HepG2 (cell line): ENCODE results near the gene PTCD2.

Source experiments
- CBX2 ChIP-seq, 2 experiments: fragments of 200-600 bp in 1 of 2; sonication (generic); formaldehyde crosslinking in 1 of 2; IDR thresholded peaks; 2 replicates each; pipeline versions ENCODE4 v1.7.0 to v1.8.1; 2018 to 2022; ENCODE audit warnings: low read depth in 2 of 2, low read length in 1 of 2, mild to moderate bottlenecking in 1 of 2, missing genetic modification reagents in 1 of 2
- CREB1 ChIP-seq, 2 experiments: fragments of 450-650 bp in 1 of 2; IDR thresholded peaks; 2 replicates each; pipeline ENCODE4 v1.6.1; 2016 to 2017; ENCODE audit warnings: control low read depth in 1 of 2, mild to moderate bottlenecking in 1 of 2, missing compliant biosample characterization in 1 of 2, missing genetic modification characterization in 1 of 2
- ETV6 ChIP-seq: sonication (generic); formaldehyde crosslinking; conservative IDR thresholded peaks from 2 replicates; pipeline ENCODE4 v1.4.0; 2020; ENCODE audit warnings: missing genetic modification reagents
- FOSL1 ChIP-seq: sonication (generic); formaldehyde crosslinking; IDR thresholded peaks from 2 replicates; pipeline ENCODE4 v1.9.0; 2021; ENCODE audit warnings: missing genetic modification reagents, borderline replicate concordance
- HCFC1 ChIP-seq: fragments of 150-350 bp; IDR thresholded peaks from 2 replicates; pipeline ENCODE4 v1.6.1; 2014; ENCODE audit warnings: low read depth, low read length
- JUND ChIP-seq: sonication (generic); formaldehyde crosslinking; IDR thresholded peaks from 2 replicates; pipeline ENCODE4 v1.8.0; 2022; ENCODE audit warnings: mild to moderate bottlenecking, missing genetic modification reagents
- MBD4 ChIP-seq: IDR thresholded peaks from 2 replicates; pipeline ENCODE4 v1.6.1; 2012; ENCODE audit warnings: low read length, inconsistent platforms, borderline replicate concordance
- MYC ChIP-seq: sonication (generic); formaldehyde crosslinking; IDR thresholded peaks from 2 replicates; pipeline ENCODE4 v1.9.0; 2021; ENCODE audit warnings: missing genetic modification reagents, borderline replicate concordance
- REPIN1 ChIP-seq: sonication (generic); formaldehyde crosslinking; IDR thresholded peaks from 2 replicates; pipeline ENCODE4 v1.8.0; 2022; ENCODE audit warnings: missing genetic modification reagents, low read depth, mild to moderate bottlenecking, borderline replicate concordance
- ZKSCAN1 ChIP-seq: fragments of 150-350 bp; IDR thresholded peaks from 2 replicates; pipeline ENCODE4 v1.6.1; 2014; ENCODE audit warnings: low read length
- ZNF121 ChIP-seq: sonication (generic); formaldehyde crosslinking; IDR thresholded peaks from 2 replicates; pipeline ENCODE4 v1.5.0; 2020; ENCODE audit warnings: mild to moderate bottlenecking, missing genetic modification reagents
- ZZZ3 ChIP-seq: sonication (generic); formaldehyde crosslinking; IDR thresholded peaks from 2 replicates; pipeline ENCODE4 v1.4.0; 2020; ENCODE audit warnings: missing genetic modification reagents, mild to moderate bottlenecking, borderline replicate concordance
- TF ChIP-seq, protein P1 (sequence below): sonication (generic); formaldehyde crosslinking; IDR thresholded peaks from 2 replicates; pipeline ENCODE4 v1.5.0; 2020; ENCODE audit warnings: mild to moderate bottlenecking, missing genetic modification reagents, moderate library complexity
- TF ChIP-seq, protein P2 (sequence below): fragments of 450-650 bp; IDR thresholded peaks from 2 replicates; pipeline ENCODE4 v1.6.1; 2017; ENCODE audit warnings: mild to moderate bottlenecking

DNA sequence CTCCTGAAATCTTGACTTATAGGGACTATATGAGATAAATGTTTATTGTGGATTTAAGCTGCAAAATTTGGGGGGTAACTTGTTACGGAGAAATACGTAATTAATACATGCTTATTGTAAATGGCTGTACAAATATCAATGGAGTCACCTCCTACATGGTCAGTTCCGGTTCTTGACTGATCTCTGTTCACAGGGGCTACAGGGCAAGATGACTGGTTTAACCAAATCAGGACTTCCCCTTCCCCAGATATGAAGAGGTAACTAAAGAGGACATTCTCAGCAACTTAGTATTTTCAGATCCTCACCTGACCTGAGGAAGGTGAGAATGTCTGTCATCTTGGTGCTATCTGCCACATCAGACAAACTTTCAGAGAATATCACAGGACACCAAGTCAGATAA, 54.7 kb downstream of the PTCD2 start:
- TF ChIP-seq ZZZ3 (CRISPR knock-in tag) (no peak), HCFC1 (no peak), ZNF121 (no peak), CBX2 (IDR thresholded peaks at IDR 0.05; ENCODE audit: low read depth, low read length) (no peak), CBX2 (CRISPR knock-in tag; IDR thresholded peaks at IDR 0.05; ENCODE audit: low read depth) (no peak), ETV6 (CRISPR knock-in tag) (no peak), FOSL1 (CRISPR knock-in tag) (no peak), MBD4 (no peak), REPIN1 (no peak), CREB1 (IDR thresholded peaks at IDR 0.05) (no peak), CREB1 (CRISPR knock-in tag; IDR thresholded peaks at IDR 0.05) (no peak), ZKSCAN1 (no peak), MYC (CRISPR knock-in tag) (no peak), JUND (no peak)
- TF ChIP-seq, protein P1, sequence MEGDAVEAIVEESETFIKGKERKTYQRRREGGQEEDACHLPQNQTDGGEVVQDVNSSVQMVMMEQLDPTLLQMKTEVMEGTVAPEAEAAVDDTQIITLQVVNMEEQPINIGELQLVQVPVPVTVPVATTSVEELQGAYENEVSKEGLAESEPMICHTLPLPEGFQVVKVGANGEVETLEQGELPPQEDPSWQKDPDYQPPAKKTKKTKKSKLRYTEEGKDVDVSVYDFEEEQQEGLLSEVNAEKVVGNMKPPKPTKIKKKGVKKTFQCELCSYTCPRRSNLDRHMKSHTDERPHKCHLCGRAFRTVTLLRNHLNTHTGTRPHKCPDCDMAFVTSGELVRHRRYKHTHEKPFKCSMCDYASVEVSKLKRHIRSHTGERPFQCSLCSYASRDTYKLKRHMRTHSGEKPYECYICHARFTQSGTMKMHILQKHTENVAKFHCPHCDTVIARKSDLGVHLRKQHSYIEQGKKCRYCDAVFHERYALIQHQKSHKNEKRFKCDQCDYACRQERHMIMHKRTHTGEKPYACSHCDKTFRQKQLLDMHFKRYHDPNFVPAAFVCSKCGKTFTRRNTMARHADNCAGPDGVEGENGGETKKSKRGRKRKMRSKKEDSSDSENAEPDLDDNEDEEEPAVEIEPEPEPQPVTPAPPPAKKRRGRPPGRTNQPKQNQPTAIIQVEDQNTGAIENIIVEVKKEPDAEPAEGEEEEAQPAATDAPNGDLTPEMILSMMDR: no peak
- TF ChIP-seq, protein P2, sequence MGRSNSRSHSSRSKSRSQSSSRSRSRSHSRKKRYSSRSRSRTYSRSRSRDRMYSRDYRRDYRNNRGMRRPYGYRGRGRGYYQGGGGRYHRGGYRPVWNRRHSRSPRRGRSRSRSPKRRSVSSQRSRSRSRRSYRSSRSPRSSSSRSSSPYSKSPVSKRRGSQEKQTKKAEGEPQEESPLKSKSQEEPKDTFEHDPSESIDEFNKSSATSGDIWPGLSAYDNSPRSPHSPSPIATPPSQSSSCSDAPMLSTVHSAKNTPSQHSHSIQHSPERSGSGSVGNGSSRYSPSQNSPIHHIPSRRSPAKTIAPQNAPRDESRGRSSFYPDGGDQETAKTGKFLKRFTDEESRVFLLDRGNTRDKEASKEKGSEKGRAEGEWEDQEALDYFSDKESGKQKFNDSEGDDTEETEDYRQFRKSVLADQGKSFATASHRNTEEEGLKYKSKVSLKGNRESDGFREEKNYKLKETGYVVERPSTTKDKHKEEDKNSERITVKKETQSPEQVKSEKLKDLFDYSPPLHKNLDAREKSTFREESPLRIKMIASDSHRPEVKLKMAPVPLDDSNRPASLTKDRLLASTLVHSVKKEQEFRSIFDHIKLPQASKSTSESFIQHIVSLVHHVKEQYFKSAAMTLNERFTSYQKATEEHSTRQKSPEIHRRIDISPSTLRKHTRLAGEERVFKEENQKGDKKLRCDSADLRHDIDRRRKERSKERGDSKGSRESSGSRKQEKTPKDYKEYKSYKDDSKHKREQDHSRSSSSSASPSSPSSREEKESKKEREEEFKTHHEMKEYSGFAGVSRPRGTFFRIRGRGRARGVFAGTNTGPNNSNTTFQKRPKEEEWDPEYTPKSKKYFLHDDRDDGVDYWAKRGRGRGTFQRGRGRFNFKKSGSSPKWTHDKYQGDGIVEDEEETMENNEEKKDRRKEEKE: no peak
